ENCODE results near the gene ANKRD52. TPM values are rescaled to one million over a fixed set of nuclear protein-coding genes. Genes with fewer than 3 reads are reported as not detected.

The ANKRD52 gene
- total and polyA plus RNA-seq, 7 donors, result 5.7 to 37.5 (median 19.4) TPM

- TF ChIP-seq, protein P1, sequence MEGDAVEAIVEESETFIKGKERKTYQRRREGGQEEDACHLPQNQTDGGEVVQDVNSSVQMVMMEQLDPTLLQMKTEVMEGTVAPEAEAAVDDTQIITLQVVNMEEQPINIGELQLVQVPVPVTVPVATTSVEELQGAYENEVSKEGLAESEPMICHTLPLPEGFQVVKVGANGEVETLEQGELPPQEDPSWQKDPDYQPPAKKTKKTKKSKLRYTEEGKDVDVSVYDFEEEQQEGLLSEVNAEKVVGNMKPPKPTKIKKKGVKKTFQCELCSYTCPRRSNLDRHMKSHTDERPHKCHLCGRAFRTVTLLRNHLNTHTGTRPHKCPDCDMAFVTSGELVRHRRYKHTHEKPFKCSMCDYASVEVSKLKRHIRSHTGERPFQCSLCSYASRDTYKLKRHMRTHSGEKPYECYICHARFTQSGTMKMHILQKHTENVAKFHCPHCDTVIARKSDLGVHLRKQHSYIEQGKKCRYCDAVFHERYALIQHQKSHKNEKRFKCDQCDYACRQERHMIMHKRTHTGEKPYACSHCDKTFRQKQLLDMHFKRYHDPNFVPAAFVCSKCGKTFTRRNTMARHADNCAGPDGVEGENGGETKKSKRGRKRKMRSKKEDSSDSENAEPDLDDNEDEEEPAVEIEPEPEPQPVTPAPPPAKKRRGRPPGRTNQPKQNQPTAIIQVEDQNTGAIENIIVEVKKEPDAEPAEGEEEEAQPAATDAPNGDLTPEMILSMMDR (IDR thresholded peaks at IDR 0.05), result no peak
- Histone ChIP-seq H3K9me3 (no peaks in the 10 kb centered on the region), H3K36me3 (ENCODE audit: insufficient read depth in 1 of 2, low read depth in 1 of 2) (peaks cover 0 to 29% of the 10 kb centered on the region in 2 donors), H3K4me3 (no peak overlapping the region), H3K4me1 (peaks cover 4% of the 10 kb centered on the region), H3K27me3 (ENCODE audit: insufficient read depth in 3 of 3, low read length in 2 of 3) (no peaks in the 10 kb centered on the region), H3K27ac (no peak overlapping the region)
- DNase-seq (no peak), ATAC-seq (no peak)
- 74 to 87% (median 81%) methylated on average over 7 of the region's 7 CpGs for WGBS, 3 donors
- intact Hi-C loops (cut with DNase I), result no loop called here
Observed at GRCh38 chr12:56229082-56229481, 29.1 kb downstream of the ANKRD52 start.

- TF ChIP-seq, protein P1 (IDR thresholded peaks at IDR 0.05), result no peak
- H3K9me3 ChIP-seq, result no peaks in the 10 kb centered on the region
- peak overlapping the region; percentile 96 for H3K27ac ChIP-seq
- peaks cover 29% of the 10 kb centered on the region for H3K4me1 ChIP-seq
- WGBS, 3 donors, result 72 to 81% (median 74%) methylated on average over 8 to 11 of the region's 11 CpGs
- intact Hi-C loops (cut with DNase I), result loop anchor here (1.0 to 5.0 kb wide), 5 partner anchors 32 to 108 kb away; partner anchors contain the start of genes ANKRD52 (in 1 of the 2), RPL41 (in 1 of the 2), SMARCC2 (in 1 of the 2) and ZC3H10 (in 1 of the 2)
- H3K4me3 ChIP-seq, result peak overlapping the region; percentile 75
- DNase-seq, result no peak
- no peaks in the 10 kb centered on the region for H3K27me3 ChIP-seq (ENCODE audit: insufficient read depth in 3 of 3, low read length in 2 of 3)
- H3K36me3 ChIP-seq (ENCODE audit: insufficient read depth in 1 of 2, low read depth in 1 of 2), result peaks cover 0 to 29% of the 10 kb centered on the region in 2 donors
- no peak for ATAC-seq
Observed at GRCh38 chr12:56224954-56225353, 33.2 kb downstream of the ANKRD52 start.

- intact Hi-C loops (cut with DNase I), result loop anchor here (1.0 to 5.0 kb wide), 5 partner anchors 31 to 107 kb away; partner anchors contain the start of genes ANKRD52 (in 1 of the 2), RPL41 (in 1 of the 2), SMARCC2 (in 1 of the 2) and ZC3H10 (in 1 of the 2)
- peak within 1 kb of the TSS; percentile 75 for H3K4me3 ChIP-seq
Observed at GRCh38 chr12:56224102-56224701, 34.0 kb downstream of the ANKRD52 start, which contains the start of gene NABP2. Gene NABP2 (plus strand): TSS chr12:56224342. CDS start chr12:56224857, 515 bp downstream.

GRCh38 chr12:56223571-56224101 lies 34.5 kb downstream of the ANKRD52 start:
- TF ChIP-seq, protein P1 (IDR thresholded peaks at IDR 0.05), result no peak
- Histone ChIP-seq H3K36me3 (ENCODE audit: insufficient read depth in 1 of 2, low read depth in 1 of 2) (peaks cover 0 to 22% of the 10 kb centered on the region in 2 donors), H3K4me1 (peaks cover 39% of the 10 kb centered on the region), H3K4me3 (peak overlapping the region; percentile 75), H3K9me3 (no peaks in the 10 kb centered on the region), H3K27ac (peak overlapping the region; percentile 96), H3K27me3 (ENCODE audit: insufficient read depth in 3 of 3, low read length in 2 of 3) (no peaks in the 10 kb centered on the region)
- intact Hi-C loops (cut with DNase I), result loop anchor here (1.0 to 5.0 kb wide), 6 partner anchors 30 to 106 kb away; partner anchors contain the start of genes ANKRD52 (in 1 of the 2), RPL41 (in 1 of the 2), SMARCC2 (in 1 of the 2) and ZC3H10 (in 1 of the 2)
- WGBS, 3 donors, result 18 to 21% (median 19%) methylated on average over 15 of the region's 15 CpGs
- ATAC-seq, result peak; percentile 0 to 3 (median 2)
- no peak for DNase-seq

More at GRCh38 chr12:56224102-56224701, 34.0 kb downstream of the ANKRD52 start, which contains the start of gene NABP2:
- Histone ChIP-seq H3K27me3 (ENCODE audit: insufficient read depth in 3 of 3, low read length in 2 of 3) (no peaks in the 10 kb centered on the region), H3K27ac (peak within 1 kb of the TSS; percentile 96), H3K36me3 (ENCODE audit: insufficient read depth in 1 of 2, low read depth in 1 of 2) (peaks cover 0 to 27% of the 10 kb centered on the region in 2 donors), H3K9me3 (no peaks in the 10 kb centered on the region), H3K4me1 (peaks cover 34% of the 10 kb centered on the region)
- TF ChIP-seq, protein P1 (IDR thresholded peaks at IDR 0.05), result peak; percentile 84
- peak; percentile 86 to 90 (median 89) for ATAC-seq
- peak; percentile 99 for DNase-seq
- 0 to 1% (median 1%) methylated on average over 28 to 41 of the region's 41 CpGs for WGBS, 3 donors

All from psoas muscle (tissue), 8 donors.